Measurements from ENCODE around the gene CEP170. TPM values are rescaled to one million over a fixed set of nuclear protein-coding genes. Genes with fewer than 3 reads are reported as not detected.

CEP170 gene
- total RNA-seq, 4 donors from 2014 or later, result 6.0 to 92.4 (median 13.8) TPM

- peaks cover 0 to 15% (median under 1%) of the 10 kb centered on the region in 4 donors for H3K9me3 ChIP-seq
- H3K27me3 ChIP-seq, result no peaks in the 10 kb centered on the region
- no peak overlapping the region for H3K4me3 ChIP-seq
- no peaks in the 10 kb centered on the region for H3K36me3 ChIP-seq
- H3K27ac ChIP-seq, result no peak overlapping the region
- no peaks in the 10 kb centered on the region for H3K4me1 ChIP-seq
- no peak for DNase-seq
- TF ChIP-seq CTCF (IDR thresholded peaks at IDR 0.05) (no peak), POLR2A (IDR thresholded peaks at IDR 0.05) (no peak)
These were observed 20.0 kb downstream of the CEP170 start for GRCh38 chr1:243234978-243235647.

- H3K4me3 ChIP-seq, result no peak overlapping the region
- TF ChIP-seq CTCF (IDR thresholded peaks at IDR 0.05) (no peak), POLR2A (IDR thresholded peaks at IDR 0.05) (no peak)
- H3K9me3 ChIP-seq, result peaks cover 0 to 17% (median 2%) of the 10 kb centered on the region in 4 donors
- no peak overlapping the region for H3K27ac ChIP-seq
- H3K27me3 ChIP-seq, result no peaks in the 10 kb centered on the region
- H3K36me3 ChIP-seq, result no peaks in the 10 kb centered on the region
- H3K4me1 ChIP-seq, result no peaks in the 10 kb centered on the region
- DNase-seq, result no peak
These were observed 21.2 kb downstream of the CEP170 start for GRCh38 chr1:243233908-243234307.

- peaks cover 0 to 17% (median 2%) of the 10 kb centered on the region in 4 donors for H3K9me3 ChIP-seq
- no peak for DNase-seq
- H3K4me3 ChIP-seq, result no peak overlapping the region
- H3K4me1 ChIP-seq, result no peaks in the 10 kb centered on the region
- H3K27me3 ChIP-seq, result no peaks in the 10 kb centered on the region
- no peak for TF ChIP-seq POLR2A (IDR thresholded peaks at IDR 0.05)
- no peak for TF ChIP-seq CTCF (IDR thresholded peaks at IDR 0.05)
- no peak overlapping the region for H3K27ac ChIP-seq
- no peaks in the 10 kb centered on the region for H3K36me3 ChIP-seq
These were observed 24.2 kb downstream of the CEP170 start for GRCh38 chr1:243230914-243231313.

- DNase-seq, result no peak
- no peaks in the 10 kb centered on the region for H3K4me1 ChIP-seq
These were observed 25.6 kb downstream of the CEP170 start for GRCh38 chr1:243229526-243229925.

GRCh38 chr1:243227622-243228021 is 27.5 kb downstream of the CEP170 start:
- H3K4me3 ChIP-seq, result no peak overlapping the region
- no peaks in the 10 kb centered on the region for H3K36me3 ChIP-seq
- TF ChIP-seq POLR2A (IDR thresholded peaks at IDR 0.05) (no peak), CTCF (IDR thresholded peaks at IDR 0.05) (no peak)
- peaks cover 0 to 17% (median 2%) of the 10 kb centered on the region in 4 donors for H3K9me3 ChIP-seq
- no peak overlapping the region for H3K27ac ChIP-seq
- no peak for DNase-seq
- no peaks in the 10 kb centered on the region for H3K27me3 ChIP-seq
- H3K4me1 ChIP-seq, result no peaks in the 10 kb centered on the region

More at GRCh38 chr1:243229526-243229925, 25.6 kb downstream of the CEP170 start:
- H3K4me3 ChIP-seq, result no peak overlapping the region
- TF ChIP-seq CTCF (IDR thresholded peaks at IDR 0.05) (no peak), POLR2A (IDR thresholded peaks at IDR 0.05) (no peak)
- no peaks in the 10 kb centered on the region for H3K27me3 ChIP-seq
- H3K27ac ChIP-seq, result no peak overlapping the region
- no peaks in the 10 kb centered on the region for H3K36me3 ChIP-seq
- peaks cover 0 to 17% (median 2%) of the 10 kb centered on the region in 4 donors for H3K9me3 ChIP-seq

All from Peyer's patch (tissue), 4 donors.